Brain microvascular endothelial cell (primary cell): ENCODE measurements around the gene ITGA3.

Experiments
- DNase-seq: peaks from one replicate; pipeline ENCODE4 v3.0.0-alpha.2; 2020
- H3K27ac ChIP-seq: fragments of 250-450 bp; sonication (Bioruptor Pico); 2 replicates; pipeline ENCODE4 v1.5.1; 2020; ENCODE audit warnings: mild to moderate bottlenecking, moderate library complexity
- H3K27me3 ChIP-seq: fragments of 250-450 bp; sonication (Bioruptor Pico); replicated peaks from 2 replicates; pipeline ENCODE4 v1.5.1; 2020; ENCODE audit warnings: mild to moderate bottlenecking
- H3K36me3 ChIP-seq: fragments of 250-450 bp; sonication (Bioruptor Pico); replicated peaks from 2 replicates; pipeline ENCODE4 v1.5.1; 2020; ENCODE audit warnings: mild to moderate bottlenecking
- H3K4me3 ChIP-seq: 2 replicates; pipeline ENCODE4 v1.5.1; 2011; ENCODE audit warnings: low read depth, mild to moderate bottlenecking, control low read depth, low read length, moderate library complexity
- CTCF ChIP-seq: IDR thresholded peaks from 2 replicates; pipeline ENCODE4 v1.5.1; 2011; ENCODE audit warnings: low read depth, mild to moderate bottlenecking, moderate library complexity, low read length, control low read depth, inconsistent platforms; ENCODE audit errors: missing control alignments
- in situ Hi-C: cut with HindIII; loops from 2 replicates; pipeline ENCODE4 v1.10.0; 2017; ENCODE audit warnings: low sequenced_read_pairs, low pct_ligation_motif_present

Gene ITGA3

DNA sequence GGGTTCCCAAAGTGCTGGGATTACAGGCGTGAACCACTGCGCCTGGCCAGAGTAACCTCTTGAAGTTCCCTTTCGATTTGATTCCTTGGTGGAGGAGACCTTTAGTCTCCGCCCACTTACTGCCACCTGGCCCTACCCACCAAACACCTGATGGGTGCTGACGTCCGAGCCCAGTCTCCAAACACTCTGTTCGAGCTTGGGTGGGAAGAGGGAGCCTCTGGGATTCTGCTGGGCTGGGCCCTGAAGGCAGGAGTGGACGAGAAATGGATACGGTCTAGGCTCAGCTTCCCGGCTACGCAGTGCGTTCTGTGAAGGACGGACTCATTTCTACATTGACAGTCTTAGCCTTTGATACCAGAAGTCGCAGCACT, 870 bp upstream of the ITGA3 start:
- DNase-seq: no peak
- TF ChIP-seq CTCF: no peak
- no peaks in the 10 kb centered on the region for H3K27me3 ChIP-seq

GRCh38 chr17:50056217-50056960, 479 bp downstream of the ITGA3 start:
- Histone ChIP-seq H3K27me3 (no peaks in the 10 kb centered on the region), H3K4me3 (peak overlapping the region; percentile 86), H3K36me3 (peaks cover 3% of the 10 kb centered on the region), H3K27ac (peak overlapping the region; percentile 63)
- peak; percentile 73 for TF ChIP-seq CTCF
- peak; percentile 46 for DNase-seq
- in situ Hi-C loops: no loop called here

More for the DNA sequence above, 870 bp upstream of the ITGA3 start:
- peak overlapping the region; percentile 86 for H3K4me3 ChIP-seq
- peak overlapping the region; percentile 63 for H3K27ac ChIP-seq
- in situ Hi-C loops: no loop called here
- H3K36me3 ChIP-seq: peaks cover 3% of the 10 kb centered on the region

DNA sequence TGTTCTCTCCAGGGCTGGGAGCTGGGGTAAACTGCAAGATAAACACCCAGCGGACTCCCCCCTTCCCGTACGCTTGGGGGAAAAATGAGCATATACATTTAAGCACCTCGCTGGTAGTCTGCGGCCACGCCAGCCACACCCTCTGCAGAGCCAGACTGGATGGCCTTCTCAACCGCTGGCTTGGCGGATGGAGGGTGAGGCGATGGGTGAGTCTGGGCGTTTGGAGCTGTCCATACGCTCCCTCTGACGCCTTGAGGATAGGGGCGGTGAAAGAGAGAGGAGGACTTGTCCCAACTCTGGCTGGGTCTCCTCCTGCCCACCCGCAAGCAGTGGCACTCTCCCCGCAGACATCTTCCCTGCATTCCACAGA, 1.0 kb downstream of the ITGA3 start:
- Histone ChIP-seq H3K27me3 (no peaks in the 10 kb centered on the region), H3K27ac (peak overlapping the region; percentile 63), H3K36me3 (peaks cover 3% of the 10 kb centered on the region), H3K4me3 (peak overlapping the region; percentile 86)
- DNase-seq: peak; percentile 55
- in situ Hi-C loops: no loop called here
- no peak for TF ChIP-seq CTCF

DNA sequence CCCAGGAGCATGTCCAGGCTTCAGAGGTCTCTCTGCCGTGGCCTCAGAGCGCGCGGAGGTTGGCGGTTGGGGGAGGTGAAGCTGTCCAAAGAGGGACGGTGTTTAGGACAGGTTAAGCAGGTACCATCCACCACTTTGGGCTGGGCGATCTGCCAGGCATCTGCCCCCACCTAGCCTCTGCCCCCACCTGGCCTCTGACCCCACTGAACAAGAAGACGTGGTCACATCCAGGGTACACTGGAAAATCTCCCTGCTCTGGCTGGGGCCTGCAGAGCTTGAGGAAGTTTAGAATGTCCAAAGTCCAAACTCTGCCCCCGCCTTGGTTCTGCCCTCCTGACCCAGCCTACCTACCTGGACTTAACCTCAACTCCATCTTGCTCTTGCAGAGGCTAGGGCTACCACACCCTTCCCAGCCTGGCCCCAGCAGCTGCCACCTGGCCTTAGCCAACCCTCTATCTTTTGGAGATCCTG, 1.6 kb downstream of the ITGA3 start:
- H3K36me3 ChIP-seq: peaks cover 3% of the 10 kb centered on the region
- DNase-seq: no peak
- H3K4me3 ChIP-seq: peak overlapping the region; percentile 86
- in situ Hi-C loops: no loop called here
- no peak for TF ChIP-seq CTCF
- peak overlapping the region; percentile 63 for H3K27ac ChIP-seq
- H3K27me3 ChIP-seq: no peaks in the 10 kb centered on the region

- H3K36me3 ChIP-seq: peaks cover 3% of the 10 kb centered on the region
- H3K4me3 ChIP-seq: peak overlapping the region; percentile 86
- in situ Hi-C loops: no loop called here
- DNase-seq: no peak
- peak overlapping the region; percentile 45 for H3K27ac ChIP-seq
- no peak for TF ChIP-seq CTCF
- no peaks in the 10 kb centered on the region for H3K27me3 ChIP-seq
These were observed 2.5 kb downstream of the ITGA3 start for GRCh38 chr17:50058296-50058953.
